Esophagus squamous epithelium (tissue), 5 donors: ENCODE results near the gene GID8. TPM values are rescaled to one million over a fixed set of nuclear protein-coding genes. Genes with fewer than 3 reads are reported as not detected.

Experiments used
- DNase-seq: peaks from one replicate; lab custom pipeline; 2025; lab: John Stamatoyannopoulos, UW
- H3K27ac ChIP-seq, 4 donors: fragments of 200-600 bp; sonication (generic); one replicate each; pipeline ENCODE4 v1.5.1; 2016 to 2019; ENCODE audit warnings: mild to moderate bottlenecking in 1 of 4
- H3K27me3 ChIP-seq, 4 donors: fragments of 200-600 bp; sonication (generic); 1 replicate in 3 of 4; 2 replicates in 1 of 4; pipeline versions ENCODE4 v1.5.1 to v1.6.0; 2017 to 2021; ENCODE audit warnings: antibody characterized with exemption in 1 of 4
- H3K36me3 ChIP-seq, 3 donors: fragments of 200-600 bp; sonication (generic); one replicate each; pipeline ENCODE4 v1.5.1; 2016 to 2019
- H3K4me1 ChIP-seq, 3 donors: fragments of 200-600 bp; sonication (generic); one replicate each; pipeline ENCODE4 v1.5.1; 2017 to 2019
- H3K4me3 ChIP-seq, 4 donors: fragments of 200-600 bp; sonication (generic); 1 replicate in 3 of 4; 2 replicates in 1 of 4; pipeline ENCODE4 v1.5.1; 2016 to 2019; ENCODE audit warnings: mild to moderate bottlenecking in 2 of 4, moderate library complexity in 1 of 4
- H3K9me3 ChIP-seq, 3 donors: fragments of 200-600 bp; sonication (generic); one replicate each; pipeline ENCODE4 v1.5.1; 2016 to 2019
- CTCF ChIP-seq, 6 experiments: fragments of 450-650 bp in 4 of 6; fragments of 200-600 bp in 2 of 6; sonication (generic) in 2 of 6; IDR thresholded peaks; one replicate each; pipeline ENCODE4 v1.5.1; 2016 to 2019; ENCODE audit warnings: antibody characterized with exemption in 6 of 6, mild to moderate bottlenecking in 4 of 6, moderate library complexity in 4 of 6
- POLR2A ChIP-seq, 4 donors: fragments of 450-650 bp; IDR thresholded peaks; one replicate each; pipeline ENCODE4 v1.6.1; 2017; ENCODE audit warnings: antibody characterized with exemption in 4 of 4, mild to moderate bottlenecking in 4 of 4, moderate library complexity in 3 of 4
- WGBS, 2 donors: methylation state at CpG; one replicate each; pipeline ENCODE4 v1.1.5; 2018; 5-methylcytosine and 5-hydroxymethylcytosine counted together
- intact Hi-C: fragments of 100-400 bp; cut with DNase I; formaldehyde crosslinking; loops from one replicate; pipeline ENCODE4 v1.15.0; 2022
- total RNA-seq, 4 donors: library from RNA; depleted of rRNA; stranded (reverse); fragments of >200 nt; gene quantifications; one replicate each; pipeline ENCODE4 v1.1.0, GENCODE V29; 2016
- donor health status: DM: yes; HTN: yes; CAD: no.

GID8 gene
- total RNA-seq, 4 donors from 2014 or later: 41.0 to 51.2 (median 44.1) TPM

DNA sequence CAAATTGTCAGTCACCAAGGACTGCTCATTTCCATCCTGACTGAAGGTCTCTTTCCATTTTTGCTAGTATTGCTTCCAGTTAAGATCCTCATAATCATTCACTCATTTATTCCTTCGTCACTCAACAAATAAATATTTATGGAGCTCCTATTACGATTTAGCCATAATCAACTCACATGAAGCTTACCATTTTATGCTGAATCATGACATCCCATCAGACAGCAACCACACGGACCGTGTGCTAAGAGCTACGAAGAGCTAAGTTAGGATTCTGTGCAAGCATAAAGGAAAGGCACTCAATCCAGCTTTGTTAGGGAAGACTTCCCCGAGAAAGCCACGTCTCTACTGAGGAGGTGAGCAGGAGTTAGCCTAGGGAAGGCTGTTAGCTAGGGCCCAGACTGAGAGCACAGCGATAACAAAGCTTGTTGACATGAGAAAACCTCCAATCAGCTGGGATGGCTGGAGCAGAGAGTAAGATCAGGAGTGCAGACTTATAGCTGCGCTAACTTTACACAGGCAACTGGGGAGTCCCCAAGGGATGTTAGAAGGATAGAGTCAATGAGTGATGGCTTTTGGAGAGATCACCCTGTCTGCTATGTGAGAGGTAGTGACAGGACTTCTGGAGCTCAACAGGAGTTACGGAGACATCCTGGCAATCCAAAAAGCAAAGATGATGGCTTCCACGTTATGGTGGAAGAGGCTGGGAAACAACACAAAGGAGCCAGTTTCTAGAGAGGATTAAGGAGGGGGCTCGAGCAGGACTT is 2.6 kb upstream of the GID8 start:
- Histone ChIP-seq H3K27ac (no peak overlapping the region), H3K9me3 (no peaks in the 10 kb centered on the region), H3K4me1 (peaks cover 32 to 73% (median 33%) of the 10 kb centered on the region in 3 donors), H3K27me3 (no peaks in the 10 kb centered on the region), H3K4me3 (peak overlapping the region in 1 of 4 donors; percentile 99), H3K36me3 (peaks cover 0 to 35% (median 0%) of the 10 kb centered on the region in 3 donors)
- no peak for DNase-seq
- WGBS, 2 donors: 79 to 83% methylated on average over 12 of the region's 12 CpGs
- intact Hi-C loops: no loop called here
- TF ChIP-seq POLR2A (IDR thresholded peaks at IDR 0.05): no peak
- no peak for TF ChIP-seq CTCF (IDR thresholded peaks at IDR 0.05)

- no peak overlapping the region for H3K27ac ChIP-seq
- peak overlapping the region in 3 of 4 donors; percentile 83 to 99 (median 96) for H3K4me3 ChIP-seq
- no peaks in the 10 kb centered on the region for H3K27me3 ChIP-seq
- DNase-seq: no peak
- peaks cover 0 to 42% (median 5%) of the 10 kb centered on the region in 3 donors for H3K36me3 ChIP-seq
- intact Hi-C loops: no loop called here
- WGBS, 2 donors: 86 to 90% methylated on average over 15 to 22 of the region's 22 CpGs
- TF ChIP-seq CTCF (IDR thresholded peaks at IDR 0.05) (no peak), POLR2A (IDR thresholded peaks at IDR 0.05) (no peak)
- H3K4me1 ChIP-seq: peaks cover 32 to 73% (median 39%) of the 10 kb centered on the region in 3 donors
- no peaks in the 10 kb centered on the region for H3K9me3 ChIP-seq
These were observed 1.9 kb upstream of the GID8 start for GRCh38 chr20:62935968-62936585.

- Histone ChIP-seq H3K27me3 (no peaks in the 10 kb centered on the region), H3K27ac (peak overlapping the region; percentile 97 to 100 (median 98)), H3K4me3 (peak overlapping the region; percentile 70 to 99 (median 90)), H3K4me1 (peaks cover 32 to 82% (median 39%) of the 10 kb centered on the region in 3 donors), H3K36me3 (peaks cover 0 to 52% (median 7%) of the 10 kb centered on the region in 3 donors), H3K9me3 (no peaks in the 10 kb centered on the region)
- 0% methylated on average over 1 to 2 of the region's 92 CpGs for WGBS, 2 donors
- peak; percentile 79 for DNase-seq
- TF ChIP-seq CTCF (IDR thresholded peaks at IDR 0.05): peak in 2 of 6 experiments; percentile 6 to 22
- TF ChIP-seq POLR2A (IDR thresholded peaks at IDR 0.05): peak in 3 of 4 donors; percentile 41 to 81 (median 61)
- intact Hi-C loops: no loop called here
These were observed 461 bp upstream of the GID8 start for GRCh38 chr20:62937268-62938104.

- Histone ChIP-seq H3K36me3 (peaks cover 10 to 56% (median 24%) of the 10 kb centered on the region in 3 donors), H3K27ac (no peak overlapping the region), H3K9me3 (no peaks in the 10 kb centered on the region), H3K27me3 (no peaks in the 10 kb centered on the region), H3K4me1 (peaks cover 24 to 52% (median 30%) of the 10 kb centered on the region in 3 donors), H3K4me3 (no peak overlapping the region)
- intact Hi-C loops: no loop called here
- TF ChIP-seq CTCF (IDR thresholded peaks at IDR 0.05): no peak
- no peak for TF ChIP-seq POLR2A (IDR thresholded peaks at IDR 0.05)
- DNase-seq: no peak
- WGBS, 2 donors: 89% methylated on average over 8 of the region's 8 CpGs
These were observed 2.9 kb downstream of the GID8 start for GRCh38 chr20:62940875-62941274.
